ENCODE data around the gene RRBP1. TPM values are rescaled to one million over a fixed set of nuclear protein-coding genes. Genes with fewer than 3 reads are reported as not detected.

The RRBP1 gene
- total RNA-seq, 6 experiments from 2014 or later: 121 to 274 (median 193) TPM

- peak in 1 of 3 donors; percentile 37 for DNase-seq
- H3K4me1 ChIP-seq: peaks cover 0 to 60% (median 24%) of the 10 kb centered on the region in 4 donors
- peak overlapping the region in 1 of 3 donors; percentile 34 for H3K27ac ChIP-seq
- H3K36me3 ChIP-seq: peaks cover 0 to 12% (median under 1%) of the 10 kb centered on the region in 4 donors
- no peak for ATAC-seq
- H3K27me3 ChIP-seq: no peaks in the 10 kb centered on the region
- H3K4me3 ChIP-seq: no peak overlapping the region
- TF ChIP-seq POLR2A (IDR thresholded peaks at IDR 0.05): no peak
- TF ChIP-seq, protein P1, sequence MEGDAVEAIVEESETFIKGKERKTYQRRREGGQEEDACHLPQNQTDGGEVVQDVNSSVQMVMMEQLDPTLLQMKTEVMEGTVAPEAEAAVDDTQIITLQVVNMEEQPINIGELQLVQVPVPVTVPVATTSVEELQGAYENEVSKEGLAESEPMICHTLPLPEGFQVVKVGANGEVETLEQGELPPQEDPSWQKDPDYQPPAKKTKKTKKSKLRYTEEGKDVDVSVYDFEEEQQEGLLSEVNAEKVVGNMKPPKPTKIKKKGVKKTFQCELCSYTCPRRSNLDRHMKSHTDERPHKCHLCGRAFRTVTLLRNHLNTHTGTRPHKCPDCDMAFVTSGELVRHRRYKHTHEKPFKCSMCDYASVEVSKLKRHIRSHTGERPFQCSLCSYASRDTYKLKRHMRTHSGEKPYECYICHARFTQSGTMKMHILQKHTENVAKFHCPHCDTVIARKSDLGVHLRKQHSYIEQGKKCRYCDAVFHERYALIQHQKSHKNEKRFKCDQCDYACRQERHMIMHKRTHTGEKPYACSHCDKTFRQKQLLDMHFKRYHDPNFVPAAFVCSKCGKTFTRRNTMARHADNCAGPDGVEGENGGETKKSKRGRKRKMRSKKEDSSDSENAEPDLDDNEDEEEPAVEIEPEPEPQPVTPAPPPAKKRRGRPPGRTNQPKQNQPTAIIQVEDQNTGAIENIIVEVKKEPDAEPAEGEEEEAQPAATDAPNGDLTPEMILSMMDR (IDR thresholded peaks at IDR 0.05): no peak
- H3K9me3 ChIP-seq: no peaks in the 10 kb centered on the region
- 86% methylated on average over 10 of the region's 13 CpGs for WGBS (ENCODE audit: insufficient coverage, low coverage, low lambda C conversion rate, missing lambda C conversion rate)
- intact Hi-C loops (cut with DNase I): no loop called here
These were observed 6.3 kb downstream of the RRBP1 start for GRCh38 chr20:17675519-17676377.

DNA sequence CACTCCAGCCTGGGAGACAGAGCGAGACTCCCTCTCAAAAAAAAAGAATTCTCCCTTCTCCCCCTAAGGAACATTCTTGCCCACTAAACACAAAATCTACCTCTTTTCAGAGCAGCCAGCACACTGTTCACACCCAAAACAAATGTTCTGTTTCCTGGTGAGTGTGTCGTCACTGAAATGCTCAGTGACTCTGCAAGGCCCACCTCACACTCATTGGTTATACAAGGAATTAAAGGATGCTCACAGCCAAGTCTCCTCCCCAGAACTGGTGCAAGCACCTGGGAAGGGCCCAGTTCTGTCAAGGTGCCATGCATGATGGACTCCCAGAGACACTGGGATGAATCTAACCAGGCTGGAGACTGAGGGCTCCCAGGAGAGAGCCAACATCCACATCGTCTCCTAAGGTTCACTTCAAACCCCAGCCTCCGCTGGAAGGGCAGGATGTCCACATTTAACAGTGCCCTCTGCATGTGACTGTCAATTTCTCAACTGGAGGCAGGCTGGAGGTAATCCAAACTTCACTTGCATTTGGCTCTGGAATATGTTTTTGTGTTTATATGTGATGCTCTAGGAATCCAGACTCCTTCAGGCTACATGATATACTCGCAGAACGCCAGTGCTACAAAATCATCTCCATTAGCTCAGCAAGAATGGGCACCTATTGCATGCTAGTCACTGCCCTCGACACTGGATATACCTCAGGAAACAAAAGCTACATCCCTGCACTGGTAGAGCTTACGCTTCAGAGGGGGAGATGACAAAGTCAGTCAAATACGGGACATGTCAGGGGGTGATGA lies 7.1 kb downstream of the RRBP1 start:
- TF ChIP-seq, protein P1 (IDR thresholded peaks at IDR 0.05): no peak
- TF ChIP-seq POLR2A (IDR thresholded peaks at IDR 0.05): no peak
- no peak overlapping the region for H3K27ac ChIP-seq
- intact Hi-C loops (cut with DNase I): no loop called here
- 62% methylated on average over 6 of the region's 9 CpGs for WGBS (ENCODE audit: insufficient coverage, low coverage, low lambda C conversion rate, missing lambda C conversion rate)
- DNase-seq (peak in 1 of 3 donors; percentile 55), ATAC-seq (peak; percentile 26 to 58 (median 42))
- peaks cover 0 to 12% (median under 1%) of the 10 kb centered on the region in 4 donors for H3K36me3 ChIP-seq
- H3K4me3 ChIP-seq: no peak overlapping the region
- peaks cover 0 to 55% (median 22%) of the 10 kb centered on the region in 4 donors for H3K4me1 ChIP-seq
- H3K27me3 ChIP-seq: no peaks in the 10 kb centered on the region
- no peaks in the 10 kb centered on the region for H3K9me3 ChIP-seq

DNA sequence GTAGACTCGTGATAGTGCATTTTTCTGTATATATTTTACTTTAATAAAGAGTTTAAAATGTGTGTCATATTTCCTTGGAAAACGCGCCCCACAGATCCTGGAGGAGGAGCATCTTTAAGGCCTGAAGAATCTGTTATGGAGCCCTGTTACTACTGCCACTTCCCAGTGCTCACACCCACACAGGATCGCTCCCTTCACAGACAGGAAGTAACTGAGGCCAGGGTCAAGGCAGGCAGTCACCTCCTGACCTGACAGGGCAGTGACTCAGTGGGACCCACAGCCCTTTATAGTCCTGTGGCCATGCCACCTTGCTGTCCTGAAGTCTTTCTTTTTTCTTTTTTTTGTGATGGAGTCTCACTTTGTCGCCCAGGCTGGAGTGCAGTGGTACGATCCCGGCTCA lies 9.0 kb downstream of the RRBP1 start:
- intact Hi-C loops (cut with DNase I): no loop called here
- no peaks in the 10 kb centered on the region for H3K9me3 ChIP-seq
- H3K27me3 ChIP-seq: no peaks in the 10 kb centered on the region
- no peak overlapping the region for H3K4me3 ChIP-seq
- H3K36me3 ChIP-seq: peaks cover 0 to 12% (median 4%) of the 10 kb centered on the region in 4 donors
- DNase-seq: peak in 1 of 3 donors; percentile 33
- no peak overlapping the region for H3K27ac ChIP-seq
- TF ChIP-seq, protein P1 (IDR thresholded peaks at IDR 0.05): no peak
- no peak for TF ChIP-seq POLR2A (IDR thresholded peaks at IDR 0.05)
- H3K4me1 ChIP-seq: peaks cover 0 to 37% (median 13%) of the 10 kb centered on the region in 4 donors
- peak in 1 of 4 donors; percentile 30 for ATAC-seq
- 46% methylated on average over 3 of the region's 7 CpGs for WGBS (ENCODE audit: insufficient coverage, low coverage, low lambda C conversion rate, missing lambda C conversion rate)

DNA sequence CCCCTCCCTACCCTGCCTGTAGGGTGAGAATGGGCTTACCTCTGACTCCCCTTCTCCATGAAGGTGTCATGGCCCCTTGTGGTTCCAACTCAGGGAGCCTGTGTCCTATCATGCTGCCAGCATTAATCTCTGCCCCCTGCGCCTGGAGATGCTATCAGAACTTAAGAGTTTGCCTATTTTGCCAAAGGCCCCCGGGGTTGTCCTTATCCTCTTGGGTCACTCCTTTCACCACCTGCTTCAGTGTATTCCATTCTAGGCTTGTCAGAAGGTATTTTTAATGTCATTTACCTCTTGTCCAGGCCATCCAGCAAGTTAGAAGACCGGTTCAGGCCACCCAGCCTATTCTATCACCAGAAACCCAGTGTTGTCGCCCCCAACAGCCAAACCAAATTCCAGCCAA lies 10.5 kb downstream of the RRBP1 start:
- Histone ChIP-seq H3K27me3 (no peaks in the 10 kb centered on the region), H3K9me3 (no peaks in the 10 kb centered on the region), H3K27ac (no peak overlapping the region), H3K36me3 (peaks cover 0 to 12% (median 3%) of the 10 kb centered on the region in 4 donors), H3K4me3 (no peak overlapping the region), H3K4me1 (peaks cover 0 to 24% (median 9%) of the 10 kb centered on the region in 4 donors)
- peak in 1 of 4 donors; percentile 20 for ATAC-seq
- 62% methylated on average over 3 of the region's 4 CpGs for WGBS (ENCODE audit: insufficient coverage, low coverage, low lambda C conversion rate, missing lambda C conversion rate)
- TF ChIP-seq, protein P1 (IDR thresholded peaks at IDR 0.05): no peak
- TF ChIP-seq POLR2A (IDR thresholded peaks at IDR 0.05): no peak
- intact Hi-C loops (cut with DNase I): no loop called here
- DNase-seq: peak in 1 of 3 donors; percentile 28
